ENCODE measurements around the gene SMIM17. TPM values are rescaled to one million over a fixed set of nuclear protein-coding genes. Genes with fewer than 3 reads are reported as not detected.

SMIM17 gene
- polyA plus RNA-seq, 1 experiment = 0.17 TPM

GRCh38 chr19:56596676-56597075 is 46.3 kb upstream of the SMIM17 start:
- peaks cover 40% of the 10 kb centered on the region for H3K9me3 ChIP-seq (ENCODE audit: control insufficient read depth, insufficient read depth, low read length)
- POLR2A ChIA-PET = no interaction called here
- CTCF ChIA-PET = no interaction called here

GRCh38 chr19:56597696-56598095 is 45.3 kb upstream of the SMIM17 start:
- DNase-seq (ENCODE audit: low read depth, low spot score) = no peak
- Histone ChIP-seq H3K27me3 (ENCODE audit: control insufficient read depth, insufficient read depth, low read length) (no peaks in the 10 kb centered on the region), H3K4me3 (ENCODE audit: low read depth, low read length) (no peak overlapping the region), H3K9me3 (ENCODE audit: control insufficient read depth, insufficient read depth, low read length) (peaks cover 41% of the 10 kb centered on the region), H3K27ac (ENCODE audit: low read depth, low read length) (no peak overlapping the region)
- POLR2A ChIA-PET = no interaction called here
- no peak for TF ChIP-seq CTCF (IDR thresholded peaks at IDR 0.05; ENCODE audit: low read depth, low read length)
- CTCF ChIA-PET = no interaction called here

More at GRCh38 chr19:56596676-56597075, 46.3 kb upstream of the SMIM17 start:
- Histone ChIP-seq H3K27me3 (ENCODE audit: control insufficient read depth, insufficient read depth, low read length) (no peaks in the 10 kb centered on the region), H3K27ac (ENCODE audit: low read depth, low read length) (no peak overlapping the region), H3K4me3 (ENCODE audit: low read depth, low read length) (no peak overlapping the region)
- DNase-seq (ENCODE audit: low read depth, low spot score) = no peak
- no peak for TF ChIP-seq CTCF (IDR thresholded peaks at IDR 0.05; ENCODE audit: low read depth, low read length)

- POLR2A ChIA-PET = no interaction called here
- no peaks in the 10 kb centered on the region for H3K27me3 ChIP-seq (ENCODE audit: control insufficient read depth, insufficient read depth, low read length)
- TF ChIP-seq CTCF (IDR thresholded peaks at IDR 0.05; ENCODE audit: low read depth, low read length) = no peak
- CTCF ChIA-PET = no interaction called here
- DNase-seq (ENCODE audit: low read depth, low spot score) = no peak
- H3K4me3 ChIP-seq (ENCODE audit: low read depth, low read length) = no peak overlapping the region
- H3K9me3 ChIP-seq (ENCODE audit: control insufficient read depth, insufficient read depth, low read length) = peaks cover 56% of the 10 kb centered on the region
- H3K27ac ChIP-seq (ENCODE audit: low read depth, low read length) = no peak overlapping the region
These were observed 41.6 kb upstream of the SMIM17 start for GRCh38 chr19:56601375-56601774.

- no peak overlapping the region for H3K27ac ChIP-seq (ENCODE audit: low read depth, low read length)
- TF ChIP-seq CTCF (IDR thresholded peaks at IDR 0.05; ENCODE audit: low read depth, low read length) = no peak
These were observed 39.1 kb upstream of the SMIM17 start for GRCh38 chr19:56603829-56604228.

GRCh38 chr19:56608274-56608964 is 34.5 kb upstream of the SMIM17 start:
- H3K9me3 ChIP-seq (ENCODE audit: control insufficient read depth, insufficient read depth, low read length) = peaks cover 55% of the 10 kb centered on the region
- no peak overlapping the region for H3K27ac ChIP-seq (ENCODE audit: low read depth, low read length)
- TF ChIP-seq CTCF (IDR thresholded peaks at IDR 0.05; ENCODE audit: low read depth, low read length) = no peak
- ChIA-PET POLR2A (no interaction called here), CTCF (no interaction called here)
- H3K27me3 ChIP-seq (ENCODE audit: control insufficient read depth, insufficient read depth, low read length) = no peaks in the 10 kb centered on the region
- no peak overlapping the region for H3K4me3 ChIP-seq (ENCODE audit: low read depth, low read length)
- no peak for DNase-seq (ENCODE audit: low read depth, low spot score)

More at GRCh38 chr19:56603829-56604228, 39.1 kb upstream of the SMIM17 start:
- ChIA-PET POLR2A (no interaction called here), CTCF (interaction anchor here (0.6 kb wide), 1 partner anchor 92 kb away, joined by 3 read pairs; no protein-coding TSS in a partner anchor)
- no peak for DNase-seq (ENCODE audit: low read depth, low spot score)
- Histone ChIP-seq H3K27me3 (ENCODE audit: control insufficient read depth, insufficient read depth, low read length) (no peaks in the 10 kb centered on the region), H3K4me3 (ENCODE audit: low read depth, low read length) (no peak overlapping the region), H3K9me3 (ENCODE audit: control insufficient read depth, insufficient read depth, low read length) (peaks cover 56% of the 10 kb centered on the region)
